Ovary (tissue), 9 donors: Measurements from ENCODE around the gene KCNMB1. TPM values are rescaled to one million over a fixed set of nuclear protein-coding genes. Genes with fewer than 3 reads are reported as not detected.

Source experiments
- DNase-seq, 5 donors: peaks; one replicate each; pipeline ENCODE4 v3.0.0-alpha.2; 2019 to 2020
- H3K27ac ChIP-seq, 2 donors: fragments of 200-600 bp; one replicate each; pipeline versions ENCODE4 v1.5.1 to v1.8.0; 2019 to 2022
- H3K27me3 ChIP-seq: fragments of 200-600 bp; one replicate; pipeline ENCODE4 v1.8.0; 2022
- H3K36me3 ChIP-seq: fragments of 200-600 bp; sonication (generic); one replicate; pipeline ENCODE4 v1.5.1; 2019
- H3K4me1 ChIP-seq: one replicate; pipeline ENCODE4 v1.8.1; 2013; ENCODE audit warnings: mild to moderate bottlenecking, moderate library complexity; ENCODE audit not compliant: insufficient read depth
- H3K4me3 ChIP-seq: fragments of 200-600 bp; sonication (generic); one replicate; pipeline ENCODE4 v1.5.1; 2017
- H3K9me3 ChIP-seq, 2 donors: fragments of 200-600 bp in 1 of 2; sonication (generic) in 1 of 2; one replicate each; pipeline versions ENCODE4 v1.5.1 to v1.8.1; 2013 to 2019; ENCODE audit warnings: mild to moderate bottlenecking in 1 of 2, moderate library complexity in 1 of 2
- CTCF ChIP-seq, 3 donors: fragments of 450-650 bp in 2 of 3; fragments of 200-600 bp in 1 of 3; IDR thresholded peaks; one replicate each; pipeline versions ENCODE4 v1.5.1 to v1.8.0; 2016 to 2022; ENCODE audit warnings: antibody characterized with exemption in 3 of 3, mild to moderate bottlenecking in 1 of 3
- EP300 ChIP-seq: sonication (generic); formaldehyde crosslinking; IDR thresholded peaks from one replicate; pipeline ENCODE4 v1.6.1; 2017; ENCODE audit warnings: antibody characterized with exemption
- POLR2A ChIP-seq: fragments of 450-650 bp; IDR thresholded peaks from one replicate; pipeline ENCODE4 v1.6.1; 2017; ENCODE audit warnings: antibody characterized with exemption, mild to moderate bottlenecking, moderate library complexity
- WGBS, 3 donors: extraction: QIAGEN DNeasy Blood & Tissue Kit in 1 of 3; methylation state at CpG; one replicate each; pipeline versions ENCODE4 v1.1.5 to v1.1.7; 2013 to 2017; 5-methylcytosine and 5-hydroxymethylcytosine counted together
- intact Hi-C, 4 donors: fragments of 100-400 bp; cut with DNase I; formaldehyde crosslinking; loops; one replicate each; pipeline versions ENCODE4 v1.11.0 to v1.15.1; 2022 to 2023
- polyA plus RNA-seq, 2 donors: library from polyadenylated mRNA; stranded (reverse); fragments of 200-250 nt in 1 of 2; fragments of 350-450 nt in 1 of 2; fragmentation: Illumina TruSeq in 1 of 2; extraction: RNeasy Lipid Tissue Mini Kit (QIAGEN cat#74804) in 1 of 2; gene quantifications; one replicate each; pipeline ENCODE4 v1.2.3, GENCODE V29; 2013 to 2014
- total RNA-seq, 7 donors: library from RNA; depleted of rRNA in 2 of 7; stranded (reverse); fragments of >200 nt in 2 of 7; fragmentation: NEBNext Ultra II Directional in 3 of 7; extraction: Animal tissue kit (Norgen Biotek cat#: 25700) in 3 of 7; gene quantifications; one replicate each; pipeline versions ENCODE4 v1.1.0 to v1.2.4, GENCODE V29; 2016 to 2023
- donor health status: DM: no; HTN: no; CAD: no; lungs with moderate emphysema.
- donor health status: DM: no; HTN: no; CAD: no.
- donor health status: Bipolar disorder and iron deficiency.
- donor health status: DM: yes; HTN: yes; CAD: no.
- donor health status: DM: no; HTN: no; CAD: no.
- donor health status: DM: yes; HTN: yes; CAD: no.

KCNMB1 gene
- total and polyA plus RNA-seq, 9 donors = 0.24 to 13.6 (median 2.7) TPM

GRCh38 chr5:170387775-170388639, 1.2 kb downstream of the KCNMB1 start:
- H3K27ac ChIP-seq = no peak overlapping the region
- no peaks in the 10 kb centered on the region for H3K36me3 ChIP-seq
- intact Hi-C loops = no loop called here
- peak overlapping the region; percentile 46 for H3K4me3 ChIP-seq
- TF ChIP-seq POLR2A (no peak), CTCF (IDR thresholded peaks at IDR 0.05) (no peak), EP300 (no peak)
- H3K27me3 ChIP-seq = no peaks in the 10 kb centered on the region
- no peaks in the 10 kb centered on the region for H3K9me3 ChIP-seq
- no peak for DNase-seq
- 65 to 85% (median 84%) methylated on average over 6 of the region's 6 CpGs for WGBS, 3 donors
- no peaks in the 10 kb centered on the region for H3K4me1 ChIP-seq

DNA sequence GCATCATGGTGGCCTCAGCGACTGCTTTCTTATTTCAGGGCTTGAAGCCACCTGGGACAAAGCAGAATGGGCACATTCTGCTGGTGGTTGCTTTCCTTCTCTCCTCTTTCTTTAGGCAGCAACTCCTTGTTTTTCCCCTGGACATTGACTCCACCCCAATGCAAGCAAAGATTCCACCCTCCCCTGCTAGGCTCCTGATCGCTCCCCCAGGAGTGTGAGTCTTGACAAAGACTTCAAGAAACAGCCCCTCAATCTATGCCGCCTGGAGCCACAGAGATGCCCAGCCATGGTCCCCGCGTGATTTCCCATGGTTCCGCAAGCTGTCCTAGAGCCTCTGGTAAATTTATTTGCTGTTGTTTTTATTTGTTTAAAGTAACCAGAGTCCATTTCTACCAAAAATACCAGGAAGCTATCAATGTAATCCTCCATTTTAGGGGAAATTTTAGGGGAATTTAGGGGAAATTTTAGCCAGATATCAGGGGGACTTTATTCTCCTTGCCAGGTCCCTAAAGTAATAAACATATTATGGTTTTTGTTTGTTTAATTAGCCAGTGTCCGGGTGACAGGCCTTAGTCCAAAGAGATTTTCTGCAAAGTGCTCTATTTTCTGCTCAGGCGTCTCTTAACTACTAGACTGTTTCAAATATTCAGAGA, 2.3 kb downstream of the KCNMB1 start:
- no peak for DNase-seq
- Histone ChIP-seq H3K9me3 (no peaks in the 10 kb centered on the region), H3K4me3 (peak overlapping the region; percentile 46), H3K4me1 (no peaks in the 10 kb centered on the region), H3K27ac (no peak overlapping the region), H3K27me3 (no peaks in the 10 kb centered on the region), H3K36me3 (no peaks in the 10 kb centered on the region)
- 87 to 88% (median 88%) methylated on average over 8 of the region's 8 CpGs for whole genome bisulfite sequencing, 3 donors
- TF ChIP-seq EP300 (no peak), CTCF (IDR thresholded peaks at IDR 0.05) (no peak)
- intact Hi-C loops = no loop called here

DNA sequence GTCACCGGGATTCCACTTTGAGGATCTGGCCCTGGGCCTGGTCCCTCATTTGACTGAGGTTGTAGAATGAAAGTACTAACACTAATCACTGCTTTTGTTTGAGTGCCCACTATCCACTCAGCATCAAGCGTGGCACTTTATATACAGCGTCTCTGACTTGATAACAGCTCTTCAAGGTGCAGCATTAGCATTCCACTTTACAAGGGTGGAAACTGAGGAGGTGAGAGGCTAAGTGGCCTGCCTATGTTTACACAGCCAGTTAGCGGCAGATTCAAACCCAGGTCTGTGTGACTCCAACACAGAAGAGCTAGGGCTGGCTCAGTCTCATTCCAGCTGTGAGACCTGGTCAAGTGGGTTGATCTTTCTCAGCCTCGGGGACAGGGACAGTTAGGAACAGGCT, 5.9 kb downstream of the KCNMB1 start:
- Histone ChIP-seq H3K4me3 (no peak overlapping the region), H3K4me1 (no peaks in the 10 kb centered on the region), H3K36me3 (no peaks in the 10 kb centered on the region), H3K9me3 (no peaks in the 10 kb centered on the region), H3K27me3 (no peaks in the 10 kb centered on the region), H3K27ac (no peak overlapping the region)
- 86 to 93% (median 92%) methylated on average over 5 of the region's 5 CpGs for WGBS, 3 donors
- TF ChIP-seq EP300 (no peak), CTCF (IDR thresholded peaks at IDR 0.05) (no peak), POLR2A (no peak)
- DNase-seq = no peak
- intact Hi-C loops = no loop called here

DNA sequence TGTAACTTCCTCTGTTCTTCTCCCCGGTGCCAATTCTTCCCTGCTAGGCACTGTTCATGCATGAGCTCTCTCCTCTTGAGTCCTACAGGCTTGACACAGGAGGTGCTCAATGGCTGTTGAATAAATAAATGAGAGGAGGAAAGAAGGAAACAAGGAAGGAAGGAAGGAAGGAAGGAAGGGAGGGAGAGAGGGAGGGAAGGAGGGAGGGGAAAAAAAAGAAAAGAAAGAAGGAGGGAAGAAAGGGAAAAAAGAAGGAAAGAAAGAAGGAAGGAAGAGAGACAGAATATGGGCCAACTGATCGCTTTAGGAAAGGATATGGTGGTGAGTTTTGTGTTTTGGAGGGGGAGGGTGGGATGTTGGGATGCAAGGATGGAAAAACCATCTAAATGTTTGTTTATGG, 6.4 kb downstream of the KCNMB1 start:
- no peaks in the 10 kb centered on the region for H3K4me1 ChIP-seq
- intact Hi-C loops = no loop called here
- no peaks in the 10 kb centered on the region for H3K27me3 ChIP-seq
- no peak overlapping the region for H3K27ac ChIP-seq
- 83 to 89% (median 88%) methylated on average over 2 of the region's 2 CpGs for WGBS, 3 donors
- no peak for DNase-seq
- H3K9me3 ChIP-seq = no peaks in the 10 kb centered on the region
- TF ChIP-seq POLR2A = no peak
- TF ChIP-seq CTCF (IDR thresholded peaks at IDR 0.05) = no peak
- TF ChIP-seq EP300 = no peak
- no peak overlapping the region for H3K4me3 ChIP-seq
- no peaks in the 10 kb centered on the region for H3K36me3 ChIP-seq
